ENCODE measurements around the gene SH3RF2. TPM values are rescaled to one million over a fixed set of nuclear protein-coding genes. Genes with fewer than 3 reads are reported as not detected.

Gene SH3RF2
- total and polyA plus RNA-seq, 9 donors, result 0.30 to 6.5 (median 0.81) TPM

- H3K4me1 ChIP-seq (ENCODE audit: insufficient read depth), result no peaks in the 10 kb centered on the region
- no peaks in the 10 kb centered on the region for H3K27me3 ChIP-seq
- H3K36me3 ChIP-seq, result no peaks in the 10 kb centered on the region
- H3K27ac ChIP-seq, result no peak overlapping the region
- DNase-seq, result no peak
- no peaks in the 10 kb centered on the region for H3K9me3 ChIP-seq
- no peak for TF ChIP-seq POLR2A (IDR thresholded peaks at IDR 0.05)
- no peak for TF ChIP-seq EP300 (IDR thresholded peaks at IDR 0.05)
- TF ChIP-seq CTCF (IDR thresholded peaks at IDR 0.05), result no peak
- intact Hi-C loops (cut with DNase I), result no loop called here
- WGBS, 3 donors, result 19 to 39% (median 27%) methylated on average over 1 of the region's 1 CpG
- no peak overlapping the region for H3K4me3 ChIP-seq
Measured at GRCh38 chr5:146025681-146026080, 89.3 kb downstream of the SH3RF2 start.

DNA sequence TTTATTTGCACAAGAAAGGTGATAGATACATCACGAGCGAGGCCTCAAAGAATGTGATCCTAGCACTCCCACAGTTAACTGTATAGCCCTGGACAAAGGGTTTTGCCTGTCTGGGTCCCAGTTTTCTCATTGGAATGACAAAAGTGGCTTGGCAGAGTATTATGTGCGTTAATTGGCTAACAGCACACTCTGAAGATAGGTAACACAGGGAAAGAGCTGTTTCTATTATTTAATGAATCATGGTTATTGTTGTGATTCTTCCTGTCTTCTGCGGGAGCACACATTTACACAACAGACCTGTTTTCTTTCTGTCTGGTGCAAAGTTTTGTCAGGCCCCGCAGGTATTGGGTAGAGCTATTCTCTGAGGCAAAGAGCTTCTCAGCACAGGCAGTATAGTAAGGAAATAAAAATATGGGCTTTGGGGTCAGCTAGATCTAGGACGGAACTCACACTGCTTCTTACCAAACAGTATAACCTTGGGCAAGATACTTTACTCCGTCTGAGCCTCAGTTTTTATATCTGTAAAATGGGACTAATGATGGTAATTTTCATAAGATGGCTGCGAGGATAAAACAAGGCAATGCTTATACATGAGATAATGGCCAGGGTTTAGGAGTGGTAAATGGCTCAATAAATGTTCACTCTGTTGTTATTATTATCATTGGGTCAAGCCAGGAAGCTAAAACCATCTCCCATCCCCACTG is 90.1 kb downstream of the SH3RF2 start:
- H3K4me1 ChIP-seq (ENCODE audit: insufficient read depth), result no peaks in the 10 kb centered on the region
- intact Hi-C loops (cut with DNase I), result no loop called here
- no peaks in the 10 kb centered on the region for H3K27me3 ChIP-seq
- no peak overlapping the region for H3K4me3 ChIP-seq
- WGBS, 3 donors, result 70 to 77% (median 74%) methylated on average over 8 of the region's 8 CpGs
- no peaks in the 10 kb centered on the region for H3K36me3 ChIP-seq
- TF ChIP-seq CTCF (IDR thresholded peaks at IDR 0.05), result no peak
- TF ChIP-seq POLR2A (IDR thresholded peaks at IDR 0.05), result no peak
- no peak for TF ChIP-seq EP300 (IDR thresholded peaks at IDR 0.05)
- H3K27ac ChIP-seq, result no peak overlapping the region
- no peak for DNase-seq
- no peaks in the 10 kb centered on the region for H3K9me3 ChIP-seq

DNA sequence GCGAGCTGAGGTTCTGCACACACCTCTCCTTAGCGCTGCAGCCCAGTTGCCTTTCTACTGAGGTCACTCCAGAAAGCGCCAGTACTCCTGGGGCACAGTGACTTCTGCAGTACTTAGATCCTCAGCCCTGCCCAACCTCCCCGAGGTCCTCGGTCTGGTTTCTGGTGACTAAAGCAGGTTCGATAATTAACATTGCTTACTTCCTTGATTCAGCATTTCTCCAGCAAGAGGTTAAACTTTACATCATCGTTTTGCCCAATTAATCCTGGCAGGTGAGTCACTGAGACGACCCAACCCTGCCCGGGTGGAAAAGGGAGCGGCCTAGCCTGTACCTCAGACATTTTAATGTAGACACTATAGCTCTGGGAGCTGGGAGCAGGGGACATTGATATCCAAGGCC is 91.4 kb downstream of the SH3RF2 start:
- Histone ChIP-seq H3K9me3 (no peaks in the 10 kb centered on the region), H3K27me3 (no peaks in the 10 kb centered on the region), H3K36me3 (no peaks in the 10 kb centered on the region), H3K27ac (no peak overlapping the region), H3K4me1 (ENCODE audit: insufficient read depth) (no peaks in the 10 kb centered on the region), H3K4me3 (no peak overlapping the region)
- intact Hi-C loops (cut with DNase I), result no loop called here
- 78 to 86% (median 81%) methylated on average over 10 of the region's 10 CpGs for WGBS, 3 donors
- no peak for DNase-seq
- TF ChIP-seq POLR2A (IDR thresholded peaks at IDR 0.05) (no peak), EP300 (IDR thresholded peaks at IDR 0.05) (no peak), CTCF (IDR thresholded peaks at IDR 0.05) (no peak)

- Histone ChIP-seq H3K36me3 (no peaks in the 10 kb centered on the region), H3K27ac (no peak overlapping the region), H3K4me1 (ENCODE audit: insufficient read depth) (no peaks in the 10 kb centered on the region), H3K9me3 (no peaks in the 10 kb centered on the region), H3K4me3 (no peak overlapping the region), H3K27me3 (no peaks in the 10 kb centered on the region)
- DNase-seq, result no peak
- 18 to 60% (median 21%) methylated on average over 3 of the region's 3 CpGs for WGBS, 3 donors
- TF ChIP-seq POLR2A (IDR thresholded peaks at IDR 0.05), result no peak
- intact Hi-C loops (cut with DNase I), result no loop called here
Measured at GRCh38 chr5:146032911-146033310, 96.5 kb downstream of the SH3RF2 start.

DNA sequence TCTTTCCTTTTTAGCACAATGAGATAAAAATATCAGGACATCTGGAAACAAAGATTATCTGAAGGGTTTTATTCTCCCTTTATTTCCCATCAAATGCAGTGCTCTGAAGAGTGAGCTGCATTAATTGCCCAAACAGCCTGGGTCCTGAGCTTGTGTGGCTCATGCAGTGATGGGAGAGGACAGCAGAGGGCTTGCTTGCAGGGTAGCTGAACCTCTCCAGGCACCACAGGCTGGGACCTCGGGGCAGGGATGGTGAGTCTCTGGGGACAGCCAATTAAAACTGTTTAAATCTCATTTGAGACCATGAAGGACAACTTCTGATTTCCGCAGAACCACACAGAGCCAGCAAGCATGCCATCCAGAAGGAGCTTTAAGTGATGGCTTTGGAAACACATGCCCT is 97.7 kb downstream of the SH3RF2 start:
- 82 to 88% (median 87%) methylated on average over 2 of the region's 2 CpGs for WGBS, 3 donors
- Histone ChIP-seq H3K27ac (no peak overlapping the region), H3K4me1 (ENCODE audit: insufficient read depth) (no peaks in the 10 kb centered on the region), H3K9me3 (no peaks in the 10 kb centered on the region), H3K36me3 (no peaks in the 10 kb centered on the region), H3K27me3 (no peaks in the 10 kb centered on the region), H3K4me3 (no peak overlapping the region)
- TF ChIP-seq CTCF (IDR thresholded peaks at IDR 0.05) (no peak), POLR2A (IDR thresholded peaks at IDR 0.05) (no peak), EP300 (IDR thresholded peaks at IDR 0.05) (no peak)
- no peak for DNase-seq
- intact Hi-C loops (cut with DNase I), result no loop called here

All from ovary (tissue), 9 donors.